22Rv1 (cell line): ENCODE data around the gene GFY.
A peak's percentile ranks its signal among the peaks of the same experiment; 100 is the strongest.
"Not testable (repeated sequence)": the region's sequence is repeated elsewhere in the genome, so short reads cannot be mapped to it uniquely, and the experiment has no call there.

Experiments
- H3K27ac ChIP-seq: fragments of 450-650 bp; 2 replicates; pipeline ENCODE4 v1.5.1; 2017
- CTCF ChIP-seq: fragments of 450-650 bp; IDR thresholded peaks from 2 replicates; pipeline ENCODE4 v1.5.1; 2017; ENCODE audit warnings: mild to moderate bottlenecking
- ZFX ChIP-seq: fragments of 450-650 bp; IDR thresholded peaks from 2 replicates; pipeline ENCODE4 v1.6.1; 2017; ENCODE audit warnings: antibody characterized with exemption, borderline replicate concordance

The GFY gene

GRCh38 chr19:49468746-49469447, 43.7 kb downstream of the GFY start:
- no peak for TF ChIP-seq CTCF
- TF ChIP-seq ZFX, result no peak
- peak overlapping the region; percentile 67 for H3K27ac ChIP-seq

- TF ChIP-seq CTCF, result 0 out of 2 replicates have a peak, but pooled peaks have one; percentile 6
- TF ChIP-seq ZFX, result no peak
- H3K27ac ChIP-seq, result no peak overlapping the region
These were observed 44.8 kb downstream of the GFY start for GRCh38 chr19:49469828-49470614.

- H3K27ac ChIP-seq, result no peak overlapping the region
- TF ChIP-seq CTCF (no peak), ZFX (no peak)
These were observed 45.4 kb downstream of the GFY start for GRCh38 chr19:49470615-49470978.

GRCh38 chr19:49472936-49473335, 47.7 kb downstream of the GFY start:
- H3K27ac ChIP-seq, result no peak overlapping the region
- TF ChIP-seq ZFX (no peak), CTCF (no peak)

GRCh38 chr19:49473501-49473867, 48.3 kb downstream of the GFY start:
- H3K27ac ChIP-seq, result not testable (repeated sequence)

- H3K27ac ChIP-seq, result no peak within 1 kb of the TSS
- TF ChIP-seq ZFX (no peak), CTCF (peak; percentile 99)
These were observed 48.8 kb downstream of the GFY start, which contains the start of gene FLT3LG for GRCh38 chr19:49473868-49474541. Gene FLT3LG, plus strand, starts transcription at chr19:49474215. Its CDS starts 425 bp downstream, at chr19:49474640.

- no peak overlapping the region for H3K27ac ChIP-seq
These were observed 49.3 kb downstream of the GFY start for GRCh38 chr19:49474542-49474924.

More at GRCh38 chr19:49474542-49474924, 49.3 kb downstream of the GFY start:
- TF ChIP-seq ZFX (no peak), CTCF (no peak)
